Stimulated activated CD8-positive, alpha-beta memory T cell treated with anti-CD3 and anti-CD28 coated beads, Interleukin-15, amount 100 ng/mL, for 4 hours (primary cell): Measurements from ENCODE around the gene EPS8L2.

Source experiments
- DNase-seq, 2 donors: peaks; one replicate each; pipeline ENCODE4 v3.0.0-alpha.2; 2020; ENCODE audit warnings: low read depth in 2 of 2

Gene EPS8L2

DNA sequence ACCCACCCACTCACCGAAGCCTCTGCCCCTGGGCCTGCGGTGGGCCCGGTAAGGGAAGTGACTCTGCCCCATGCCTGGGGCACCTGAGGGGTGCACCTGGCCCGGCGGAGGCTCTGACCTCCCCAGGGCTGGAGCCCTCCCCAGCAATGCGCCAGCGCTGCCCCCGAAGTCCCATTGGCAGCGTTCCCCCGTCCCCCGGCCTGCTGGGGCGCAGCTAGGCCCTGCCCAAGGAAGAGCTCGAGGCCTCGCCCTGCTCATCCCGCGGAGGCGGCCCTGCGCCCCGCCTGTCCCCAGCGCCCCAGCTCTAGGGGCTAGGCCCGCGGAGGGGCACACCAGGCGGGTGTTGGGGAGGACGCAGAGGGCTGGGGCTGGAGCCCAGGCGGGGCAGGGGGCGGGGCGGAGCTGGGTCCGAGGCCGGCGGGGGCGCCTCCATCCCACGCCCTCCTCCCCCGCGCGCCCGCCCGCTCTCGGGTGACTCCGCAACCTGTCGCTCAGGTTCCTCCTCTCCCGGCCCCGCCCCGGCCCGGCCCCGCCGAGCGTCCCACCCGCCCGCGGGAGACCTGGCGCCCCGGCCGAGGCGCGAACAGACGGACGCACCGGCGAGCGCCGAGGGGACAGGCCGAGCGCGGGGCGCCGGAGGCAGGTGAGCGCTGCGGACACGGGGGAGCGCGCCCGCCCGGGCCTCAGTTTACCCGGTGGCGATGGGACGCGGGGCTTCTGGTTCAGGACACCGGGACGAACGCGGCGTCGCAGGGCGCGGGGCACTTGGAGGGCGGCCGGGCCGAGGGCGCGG, at the start of gene EPS8L2:
Gene EPS8L2 (plus strand): TSS at position 586 of the 793 bp plus-strand sequence. CDS start 3,177 bp downstream, outside the sequence.
- DNase-seq = no peak

DNA sequence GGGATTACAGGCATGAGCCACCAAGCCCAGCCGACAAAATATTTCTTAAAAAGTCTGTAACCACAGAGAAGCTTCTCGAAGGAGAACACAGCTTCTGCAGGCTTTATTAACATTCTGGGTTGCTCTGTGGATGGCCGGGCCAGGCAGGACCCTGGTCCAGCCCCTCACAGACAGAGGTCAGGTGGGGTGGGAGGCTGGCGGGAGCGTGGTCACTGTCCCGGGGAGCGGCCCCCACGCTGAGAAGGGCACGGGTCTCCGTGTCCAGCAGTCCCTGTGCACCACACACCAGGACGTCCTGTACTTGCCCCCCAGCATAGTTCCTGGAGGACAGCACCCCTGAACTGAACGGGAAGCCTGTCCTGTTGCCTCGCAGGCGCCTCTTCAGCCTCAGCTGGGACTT, 49.6 kb upstream of the EPS8L2 start:
- DNase-seq = no peak

DNA sequence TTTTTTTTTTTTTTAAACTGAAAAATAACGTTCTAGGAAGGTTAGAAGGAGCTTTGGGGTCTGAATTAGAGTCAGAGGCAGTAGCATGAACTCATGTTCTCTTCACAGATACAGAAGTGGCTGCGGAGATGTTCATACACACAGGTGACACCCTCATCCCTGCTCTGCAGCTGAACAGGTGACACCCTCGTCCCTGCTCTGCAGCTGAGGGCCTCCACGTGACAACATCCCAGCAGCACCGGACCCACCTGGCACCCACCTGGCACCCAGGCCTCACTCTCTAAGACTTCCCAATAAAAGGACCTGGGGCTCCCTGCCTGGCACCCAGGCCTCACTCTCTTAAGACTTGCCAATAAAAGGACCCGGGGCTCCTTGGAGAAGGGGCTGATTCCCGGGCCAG, 49.2 kb upstream of the EPS8L2 start:
- no peak for DNase-seq

DNA sequence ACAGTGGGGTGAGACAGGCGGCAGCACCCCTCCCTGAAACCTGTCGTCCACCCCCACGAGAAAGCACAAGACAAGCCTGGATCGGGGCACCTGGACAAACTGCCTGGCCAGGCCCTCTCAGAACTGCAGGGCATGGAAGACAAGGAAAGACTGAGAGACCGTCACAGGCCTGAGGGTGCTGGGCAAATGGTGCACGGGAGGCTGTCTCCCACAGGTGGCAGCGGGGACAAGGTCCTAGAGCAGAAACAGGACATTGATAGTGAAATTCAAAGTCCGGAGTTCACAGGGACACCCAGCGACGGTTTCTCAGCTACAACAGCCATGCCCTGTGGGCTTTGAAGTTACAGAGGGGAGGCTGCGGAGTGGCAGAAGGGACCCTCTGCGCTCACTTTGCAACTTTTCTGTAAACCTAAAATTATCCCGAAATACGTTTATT, 48.3 kb upstream of the EPS8L2 start:
- DNase-seq = no peak

DNA sequence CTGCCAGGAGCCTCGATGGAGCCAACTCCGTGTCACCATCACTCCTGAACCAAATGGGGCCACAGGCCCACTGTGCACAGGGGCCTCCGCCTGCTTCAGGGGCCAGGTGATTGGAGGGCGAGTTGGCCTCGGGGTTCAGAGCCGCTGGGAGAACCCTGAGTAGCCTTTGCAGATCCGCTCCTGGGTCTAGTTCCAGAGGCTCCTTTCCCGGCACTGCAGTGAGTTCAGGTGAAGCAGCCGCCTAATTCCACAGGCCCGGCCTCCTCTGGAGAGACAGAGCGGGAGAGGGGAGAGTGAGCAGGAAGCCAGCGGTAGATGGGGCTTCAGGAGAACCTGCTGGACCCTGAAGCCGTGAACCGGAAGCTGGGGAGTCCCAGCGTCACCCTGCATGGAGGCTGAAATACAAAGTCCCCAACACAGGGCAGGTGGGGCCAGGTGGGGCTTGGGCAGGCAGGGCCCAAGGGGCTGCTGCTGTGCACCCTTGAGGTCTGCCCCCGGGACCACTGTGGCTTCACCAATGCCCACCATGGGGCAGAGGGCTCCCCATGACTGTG, 46.4 kb upstream of the EPS8L2 start:
- no peak for DNase-seq

DNA sequence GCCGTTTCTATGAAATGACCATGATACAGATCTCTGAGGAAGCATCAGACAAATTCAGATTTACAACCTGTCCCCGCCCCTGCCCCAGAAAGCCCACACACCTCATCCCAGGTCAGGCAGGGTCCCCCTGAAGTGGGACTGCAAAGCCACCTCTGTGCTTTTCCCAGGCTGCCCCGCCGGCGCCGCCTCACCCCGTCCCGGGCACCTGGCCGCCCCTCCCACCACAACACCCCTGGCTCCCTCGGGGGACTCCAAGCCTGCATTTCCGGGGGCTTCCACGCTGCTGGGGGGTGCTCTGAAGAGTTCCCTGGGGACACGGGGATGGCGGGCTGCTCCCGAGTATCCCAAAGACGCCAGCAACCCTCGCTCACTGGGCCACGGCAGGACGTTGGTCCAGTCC, 45.8 kb upstream of the EPS8L2 start:
- DNase-seq = no peak

DNA sequence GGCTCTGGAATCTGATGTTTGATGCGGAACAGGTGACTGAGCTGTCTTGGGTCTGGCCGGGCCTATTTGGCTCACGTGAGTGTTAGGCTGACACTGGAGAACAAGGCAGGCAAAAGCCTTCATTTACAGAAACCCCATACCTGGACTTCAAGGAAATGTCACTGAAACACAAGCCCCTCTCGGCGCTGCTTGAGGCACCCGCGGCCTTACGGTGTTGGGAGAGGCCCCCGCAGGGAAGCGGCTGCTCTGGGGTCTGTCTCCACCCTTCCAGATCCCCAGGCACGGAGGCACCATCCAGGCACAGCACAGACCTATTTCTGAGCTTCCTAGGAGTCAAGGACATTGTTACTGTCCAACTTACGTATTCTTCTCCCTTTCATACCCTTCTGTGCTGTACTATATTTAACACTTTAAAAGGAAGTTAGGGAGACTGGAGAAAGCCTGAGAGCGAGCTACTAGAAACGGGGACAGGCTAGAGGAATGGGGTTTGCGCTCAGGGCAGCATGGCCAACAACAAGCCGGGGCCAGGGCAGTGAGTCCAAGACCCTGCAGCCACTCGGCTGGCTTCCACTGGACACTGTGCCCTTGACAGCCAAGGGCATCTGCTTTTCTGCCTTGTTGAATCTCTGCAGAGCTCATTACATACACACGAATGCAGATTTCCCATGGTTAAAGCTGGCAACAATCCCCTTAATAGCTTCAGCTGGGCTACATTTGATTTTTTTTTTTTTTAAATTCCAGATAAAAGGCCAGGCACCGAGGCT, 45.2 kb upstream of the EPS8L2 start:
- DNase-seq = no peak

DNA sequence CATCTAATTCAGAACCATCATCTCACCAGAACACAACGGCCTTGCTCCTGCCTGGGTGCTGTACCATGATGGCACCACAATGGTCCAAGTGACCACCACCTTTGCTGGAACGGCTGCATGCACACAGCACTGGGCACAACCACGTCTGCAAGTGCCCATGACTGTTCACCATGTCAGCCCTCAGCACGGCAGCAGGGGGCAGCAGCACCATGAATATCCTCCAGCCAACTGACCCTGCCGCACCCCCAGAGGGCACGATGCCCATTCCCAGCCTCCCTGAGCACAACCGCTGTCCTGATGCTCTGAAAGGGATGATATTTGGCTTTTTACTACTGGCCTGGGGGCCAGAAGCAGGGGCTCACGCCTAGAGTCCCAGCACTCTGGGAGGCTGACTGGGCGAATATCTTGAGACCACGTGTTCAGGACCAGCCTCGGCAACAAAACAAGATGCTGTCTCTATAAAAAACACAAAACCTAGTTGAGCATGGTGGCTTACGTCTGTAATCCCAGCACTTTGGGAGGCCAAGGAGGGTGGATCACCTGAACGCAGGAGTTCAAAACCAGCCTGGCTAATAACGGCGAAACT, 43.2 kb upstream of the EPS8L2 start:
- no peak for DNase-seq

DNA sequence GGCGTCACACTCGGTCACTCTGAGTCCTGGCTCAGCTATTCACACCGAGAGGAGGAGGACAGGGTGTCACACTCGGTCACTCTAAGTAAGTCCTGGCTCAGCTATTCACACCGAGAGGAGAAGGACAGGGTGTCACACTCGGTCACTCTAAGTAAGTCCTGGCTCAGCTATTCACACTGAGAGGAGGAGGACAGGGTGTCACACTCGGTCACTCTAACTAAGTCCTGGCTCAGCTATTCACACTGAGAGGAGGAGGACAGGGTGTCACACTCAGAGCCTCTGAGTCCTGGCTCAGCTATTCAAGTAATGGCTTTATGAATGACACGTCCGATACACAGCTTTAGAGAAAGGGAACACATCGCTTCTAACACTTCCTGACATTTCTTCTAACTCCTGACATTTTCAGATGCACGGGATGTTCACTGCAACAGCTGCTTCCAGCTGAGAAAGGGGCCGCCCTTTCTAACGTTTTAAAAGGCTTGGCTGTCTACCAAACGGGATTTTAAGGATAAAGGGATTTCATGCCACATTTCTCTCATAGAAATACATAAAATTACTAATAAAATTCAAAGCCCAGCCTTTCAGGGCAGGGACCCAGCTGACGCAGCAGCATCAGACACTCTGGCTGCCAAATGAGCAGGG, 40.8 kb upstream of the EPS8L2 start:
- DNase-seq = no peak

DNA sequence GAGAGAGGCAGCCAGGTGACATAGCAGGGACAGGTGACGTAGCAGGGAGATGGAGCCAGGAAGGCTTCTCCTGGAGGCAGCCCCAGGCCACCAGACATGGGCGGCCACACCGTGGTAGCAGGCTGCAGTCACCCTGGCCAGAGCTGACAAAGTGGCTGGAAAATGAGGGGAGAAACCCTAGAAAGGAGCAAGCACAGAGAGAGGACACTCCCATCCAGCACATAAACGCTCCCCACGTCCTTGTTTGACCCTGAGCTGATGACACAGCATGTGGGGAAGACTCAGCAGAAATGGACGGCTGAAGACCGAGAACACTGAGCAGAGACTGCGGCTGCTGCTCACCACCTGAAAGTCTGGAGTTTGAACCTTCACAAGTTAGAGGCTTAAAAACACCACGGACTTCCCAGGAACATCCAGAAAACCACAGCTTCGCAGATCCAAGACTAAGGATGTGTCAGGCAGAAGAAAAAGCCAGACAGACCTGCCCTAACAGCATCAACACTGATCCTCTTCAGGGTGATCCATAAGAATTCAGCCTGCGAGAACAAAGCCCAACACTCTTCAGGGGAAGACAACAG, 40.2 kb upstream of the EPS8L2 start:
- DNase-seq = no peak

DNA sequence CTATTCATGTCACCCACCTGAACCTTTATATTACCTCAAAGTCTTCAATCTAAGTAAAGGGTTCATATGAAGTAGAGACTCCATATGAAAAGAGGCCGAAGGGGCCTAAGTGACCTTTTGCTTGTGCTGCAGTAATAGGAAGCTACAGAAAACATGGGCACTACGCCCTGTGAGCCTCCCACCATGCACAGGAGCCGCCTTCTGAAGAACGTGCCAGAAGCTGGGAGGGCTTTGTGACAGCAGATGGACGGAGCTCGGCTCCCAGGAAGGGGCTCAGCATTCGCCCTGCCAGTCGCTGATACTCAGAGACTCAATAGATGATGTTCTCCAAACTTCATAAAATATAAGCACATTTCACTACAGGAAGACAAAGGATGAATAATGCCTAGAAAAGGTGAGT, 32.2 kb upstream of the EPS8L2 start:
- DNase-seq = no peak

DNA sequence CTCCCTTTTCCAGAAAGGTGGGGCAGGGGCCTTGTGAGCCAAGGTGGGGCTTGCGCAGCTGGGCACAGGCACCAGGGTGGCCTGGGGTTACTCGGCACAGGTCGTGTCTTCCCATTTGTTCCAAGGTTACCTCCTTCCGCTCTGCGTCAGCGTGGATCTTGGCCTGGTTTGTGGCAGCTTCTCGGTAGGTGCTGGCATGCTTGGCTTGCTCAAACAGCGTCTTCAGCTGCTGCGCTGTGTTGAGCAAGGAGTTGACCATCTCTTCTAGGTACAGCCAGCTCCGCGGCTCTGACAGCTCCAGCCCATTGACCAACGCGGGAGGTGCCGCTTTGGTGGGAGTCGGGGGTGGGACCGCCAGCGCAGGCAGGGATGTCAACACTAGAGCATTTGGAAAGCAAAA, 31.6 kb upstream of the EPS8L2 start:
- DNase-seq = no peak

DNA sequence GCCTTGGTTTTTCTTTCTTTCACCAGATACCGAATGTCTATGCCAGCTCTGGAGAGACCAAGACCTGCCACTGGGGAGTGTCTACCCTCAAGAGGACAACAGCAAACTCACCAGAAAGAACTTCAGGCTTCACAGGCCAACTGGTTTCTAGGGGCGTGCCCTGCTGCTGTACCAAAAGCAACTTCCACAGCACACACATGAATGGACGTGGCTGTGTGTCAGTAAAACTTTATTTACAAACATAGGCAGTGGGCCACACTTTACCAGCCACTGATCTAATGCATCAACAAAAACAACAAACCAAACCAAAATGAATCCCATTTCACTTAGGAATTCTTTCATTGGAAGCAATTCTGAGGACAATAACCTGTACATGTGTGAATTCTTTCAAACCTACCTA, 27.7 kb upstream of the EPS8L2 start:
- no peak for DNase-seq

DNA sequence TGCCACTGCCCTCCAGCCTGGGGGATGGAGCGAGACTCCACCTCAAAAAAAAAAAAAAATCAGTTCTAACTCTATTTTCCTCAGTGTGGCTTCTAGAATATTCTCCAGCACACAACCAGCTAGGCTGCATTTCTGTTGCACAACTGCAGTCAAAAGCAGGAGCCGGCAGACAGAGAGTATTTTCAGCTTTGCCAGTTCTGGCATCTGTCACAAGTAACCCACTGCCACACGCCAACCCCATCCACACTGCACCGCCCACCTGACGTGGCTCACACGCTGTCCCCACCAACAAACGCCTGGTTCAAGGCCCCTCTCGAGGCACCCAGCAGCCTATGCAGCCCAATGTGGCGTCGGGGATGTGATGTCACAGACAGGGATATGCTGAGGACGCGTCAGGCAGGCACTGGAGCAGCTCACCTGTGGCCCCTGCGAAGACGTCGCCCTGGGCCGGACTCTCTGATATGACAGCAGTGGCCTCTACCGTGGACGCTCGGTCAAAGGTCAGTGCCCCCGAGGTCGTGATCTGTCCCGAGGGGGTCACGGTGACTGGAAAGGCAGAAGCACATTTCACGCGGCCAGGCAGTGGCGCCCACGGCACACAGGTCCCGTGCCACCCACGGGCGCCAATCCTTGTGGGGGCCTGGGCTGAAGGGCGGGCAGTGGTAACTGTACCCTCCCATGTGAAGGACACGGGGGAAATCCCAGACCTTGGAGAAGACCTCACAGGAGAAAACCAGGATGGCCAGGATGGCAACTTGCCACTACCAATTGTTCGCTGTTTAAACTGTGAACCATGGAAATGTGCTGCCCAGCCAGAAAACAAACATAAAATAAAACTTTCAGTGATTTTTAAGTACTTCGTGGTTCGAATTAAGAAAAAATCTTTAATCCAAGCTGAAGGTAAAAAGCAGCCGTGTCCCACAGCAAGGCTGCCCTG, 26.5 kb upstream of the EPS8L2 start:
- no peak for DNase-seq

DNA sequence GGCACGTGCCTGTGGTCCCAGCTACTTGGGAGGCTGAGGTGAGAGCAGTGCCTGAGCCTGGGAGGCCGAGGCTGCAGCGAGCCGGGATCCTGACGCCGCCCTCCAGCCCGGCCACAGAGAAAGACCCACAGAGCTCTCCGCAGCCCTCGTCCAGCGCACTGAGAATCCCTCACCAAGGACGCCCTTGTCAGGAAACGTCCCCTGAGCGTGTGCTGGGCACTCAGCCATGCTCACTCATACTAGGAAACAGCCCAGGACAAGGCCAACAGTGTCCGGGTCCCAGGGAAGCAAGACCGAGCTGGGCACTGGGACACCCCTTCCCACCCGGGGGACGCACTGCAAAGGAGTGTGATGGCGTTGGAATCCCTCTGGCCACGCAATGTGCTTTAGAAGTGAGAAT, 25.6 kb upstream of the EPS8L2 start:
- no peak for DNase-seq

DNA sequence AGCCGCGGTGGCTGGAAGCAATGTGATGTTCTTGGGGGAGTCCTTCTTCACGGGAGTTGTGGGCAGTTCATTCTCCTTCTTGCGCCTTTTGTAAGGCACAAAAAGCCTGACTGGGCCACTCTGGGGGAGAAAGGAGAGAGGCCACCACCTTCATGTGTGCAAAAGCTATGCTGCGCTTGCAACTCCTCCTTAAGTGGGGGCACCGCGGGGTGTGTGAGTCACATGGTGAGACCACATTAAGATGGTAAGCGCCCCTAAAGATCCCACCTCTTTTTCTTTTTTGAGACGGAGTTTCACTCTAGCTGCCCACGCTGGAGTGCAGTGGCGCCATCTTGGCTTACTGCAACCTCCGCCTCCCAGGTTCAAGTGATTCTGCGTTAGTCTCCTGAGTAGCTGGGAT, 25.1 kb upstream of the EPS8L2 start:
- DNase-seq = peak in 1 of 2 donors; percentile 28

DNA sequence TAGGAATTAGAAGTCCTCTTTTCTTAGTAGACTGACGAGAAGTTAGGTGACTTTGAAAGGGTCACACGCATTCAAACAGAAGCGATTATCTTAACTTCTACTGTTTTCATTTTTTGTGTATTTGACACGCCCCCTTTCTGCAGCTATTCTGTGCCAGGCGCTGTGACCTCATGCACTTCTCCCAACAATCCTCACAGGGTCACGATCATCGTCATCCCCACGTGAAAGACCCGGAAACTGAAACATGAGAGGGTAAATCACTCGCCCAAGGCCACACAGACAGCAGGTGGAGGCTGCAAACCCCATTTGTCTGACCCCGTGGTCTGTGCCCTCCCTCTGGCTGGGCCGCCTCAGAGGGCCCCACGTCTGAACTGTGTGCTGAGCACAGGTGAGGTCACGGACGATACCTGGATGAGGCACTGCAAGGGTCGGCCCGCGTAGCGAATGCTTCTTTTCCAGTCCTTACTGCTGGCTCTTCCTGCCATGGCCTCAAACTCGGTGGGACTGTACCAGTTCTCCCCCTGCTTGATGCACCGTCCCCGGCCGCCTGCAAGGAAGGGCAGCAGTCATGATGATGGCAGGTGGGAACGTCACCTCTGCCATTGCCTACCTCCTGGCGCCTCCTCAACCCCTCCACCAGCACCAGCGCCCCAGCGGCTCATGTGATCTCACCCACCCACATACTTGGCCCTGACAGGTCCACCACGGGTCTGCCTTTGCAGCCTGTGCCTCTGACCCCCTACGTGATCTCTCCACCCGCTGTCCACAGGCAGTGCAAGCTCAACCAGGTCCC, 19.4 kb upstream of the EPS8L2 start:
- no peak for DNase-seq

DNA sequence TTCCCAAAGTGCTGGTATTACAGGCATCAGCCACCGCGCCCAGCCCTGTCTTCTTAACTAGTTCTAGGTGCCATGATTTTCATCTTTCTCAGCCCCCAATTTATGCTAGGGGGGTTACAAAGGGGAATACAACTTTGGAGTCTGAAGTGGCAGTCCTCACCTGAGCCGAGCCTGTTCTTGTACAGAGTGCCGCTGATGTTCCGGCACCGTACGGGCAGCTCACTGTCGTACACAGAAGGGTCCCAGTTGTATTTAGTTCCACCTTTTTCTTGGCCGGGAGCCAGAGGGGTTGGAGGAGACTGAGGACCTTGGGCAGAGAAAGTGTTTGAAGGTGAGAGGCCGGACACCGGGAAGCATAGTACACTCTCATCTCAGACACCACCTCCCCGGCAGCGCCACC, 18.3 kb upstream of the EPS8L2 start:
- DNase-seq = no peak

DNA sequence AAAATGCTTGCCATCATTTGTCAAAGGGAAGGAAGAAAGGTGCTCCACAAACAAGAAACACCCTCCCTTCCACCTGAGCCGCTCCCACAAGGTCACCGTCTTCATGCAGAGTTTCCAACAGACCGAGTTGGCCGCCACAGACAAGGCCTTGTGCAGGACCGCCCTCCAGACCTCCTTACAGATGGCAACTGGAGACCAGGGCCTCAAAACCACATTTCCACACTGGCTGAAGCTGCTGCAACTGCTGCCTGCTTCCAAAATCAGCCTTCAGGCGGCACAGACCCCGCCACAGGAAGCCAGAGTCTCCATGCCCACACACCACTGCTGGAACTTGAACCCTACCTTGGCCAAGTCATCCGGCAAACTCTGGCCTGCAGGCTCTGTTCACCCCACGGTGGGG, 17.4 kb upstream of the EPS8L2 start:
- DNase-seq = no peak

DNA sequence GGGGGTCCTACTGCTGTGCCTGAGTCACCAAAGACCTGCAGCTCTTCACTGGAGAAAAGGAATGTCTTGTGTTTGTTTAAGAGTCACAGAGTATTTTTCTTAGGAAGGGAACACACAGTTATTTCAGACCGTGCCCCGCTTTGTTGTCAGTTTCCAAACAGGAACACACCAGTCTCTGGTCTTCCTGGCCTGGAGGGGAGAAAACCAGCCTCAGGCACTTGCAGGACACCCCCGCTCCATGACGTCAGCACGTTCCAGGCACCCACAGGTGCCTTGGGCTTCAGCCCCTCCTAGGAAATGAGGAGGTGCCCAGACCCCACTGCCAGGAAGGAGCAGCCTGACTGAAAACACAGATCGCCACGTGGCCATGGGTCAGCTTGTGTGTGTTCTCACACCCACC, 16.4 kb upstream of the EPS8L2 start:
- DNase-seq = no peak
